GM12878 (cell line): Measurements from ENCODE around the gene COQ10B. TPM values are rescaled to one million over a fixed set of nuclear protein-coding genes. Genes with fewer than 3 reads are reported as not detected.

ENCODE experiments used
- CEBPZ ChIP-seq: fragments of 150-350 bp; IDR thresholded peaks from 2 replicates; pipeline ENCODE4 v1.6.1; 2016; ENCODE audit warnings: low read depth, low read length
- CREM ChIP-seq: IDR thresholded peaks from 2 replicates; pipeline ENCODE4 v1.6.1; 2014; ENCODE audit warnings: antibody characterized with exemption, low read depth
- EED ChIP-seq: sonication (generic); IDR thresholded peaks from 2 replicates; pipeline ENCODE4 v1.6.1; 2016; ENCODE audit warnings: antibody characterized with exemption, low read depth
- ETV6 ChIP-seq, 2 experiments: fragments of 450-650 bp in 1 of 2; IDR thresholded peaks in 1 of 2; conservative IDR thresholded peaks in 1 of 2; 2 replicates each; pipeline ENCODE4 v1.6.1; 2014; ENCODE audit warnings: antibody characterized with exemption in 1 of 2, borderline replicate concordance in 1 of 2, low read depth in 1 of 2, mild to moderate bottlenecking in 1 of 2, moderate library complexity in 1 of 2
- FOXK2 ChIP-seq: fragments of 450-650 bp; IDR thresholded peaks from 2 replicates; pipeline ENCODE4 v1.6.1; 2017; ENCODE audit warnings: mild to moderate bottlenecking, moderate library complexity
- IRF4 ChIP-seq: IDR thresholded peaks from 2 replicates; pipeline ENCODE4 v1.6.1; 2011; ENCODE audit warnings: low read depth, low read length
- LARP7 ChIP-seq: fragments of 450-650 bp; IDR thresholded peaks from 2 replicates; pipeline ENCODE4 v1.6.1; 2017; ENCODE audit warnings: mild to moderate bottlenecking
- MXI1 ChIP-seq: fragments of 150-350 bp; IDR thresholded peaks from 2 replicates; pipeline ENCODE4 v1.6.1; 2011; ENCODE audit warnings: low read depth, mild to moderate bottlenecking, inconsistent platforms, low read length, improper control_type of control experiment
- NKRF ChIP-seq: fragments of 450-650 bp; conservative IDR thresholded peaks from 2 replicates; pipeline ENCODE4 v1.6.1; 2017; ENCODE audit warnings: mild to moderate bottlenecking, moderate library complexity
- NRF1 ChIP-seq: conservative IDR thresholded peaks from 2 replicates; pipeline ENCODE4 v1.6.1; 2011; ENCODE audit warnings: mild to moderate bottlenecking, low read depth, low read length, improper control_type of control experiment
- SMARCA5 ChIP-seq: fragments of 450-650 bp; IDR thresholded peaks from 2 replicates; pipeline ENCODE4 v1.6.1; 2017; ENCODE audit warnings: mild to moderate bottlenecking
- ZBTB40 ChIP-seq: fragments of 450-650 bp; IDR thresholded peaks from 2 replicates; pipeline ENCODE4 v1.6.1; 2016; ENCODE audit warnings: mild to moderate bottlenecking, moderate library complexity, borderline replicate concordance
- ZZZ3 ChIP-seq: IDR thresholded peaks from 2 replicates; pipeline ENCODE4 v1.6.1; 2011; ENCODE audit warnings: low read depth; ENCODE audit not compliant: control insufficient read depth, insufficient read length
- polyA plus RNA-seq, 11 experiments: library from polyadenylated mRNA; depleted of rRNA in 4 of 11; unstranded in 6 of 11; stranded (reverse) in 5 of 11; fragments of >200 nt; fragmentation: Nextera tagmentation in 4 of 11; fragmentation: Illumina TruSeq in 1 of 11; extraction: Ambion mirVana in 4 of 11; extraction: Trizol in 1 of 11; gene quantifications; 1 replicate in 1 of 11; 2 replicates in 10 of 11; pipeline versions ENCODE4 v1.2.1 to v1.2.3, GENCODE V29; 2011 to 2016; ENCODE audit warnings: inconsistent platforms in 2 of 11, missing spikeins in 2 of 11, low read depth in 1 of 11
- total RNA-seq, 4 experiments: library from RNA; depleted of rRNA in 3 of 4; stranded (reverse); fragments of >200 nt in 3 of 4; fragmentation: Illumina TruSeq in 1 of 4; extraction: Trizol in 1 of 4; gene quantifications; 2 replicates each; pipeline versions ENCODE4 v1.2.1 to v1.2.3, GENCODE V29; 2013 to 2021
- TF ChIP-seq, protein P1 (sequence below): IDR thresholded peaks from 2 replicates; pipeline ENCODE4 v1.6.1; 2011; ENCODE audit warnings: borderline replicate concordance, low read depth, mild to moderate bottlenecking, moderate library complexity, low read length; ENCODE audit not compliant: insufficient read depth, poor library complexity, severe bottlenecking
- TF ChIP-seq, protein P2 (sequence below): IDR thresholded peaks from 2 replicates; pipeline ENCODE4 v1.6.1; 2011; ENCODE audit warnings: borderline replicate concordance, low read depth, mild to moderate bottlenecking, moderate library complexity, mixed read lengths, low read length; ENCODE audit not compliant: insufficient read depth; ENCODE audit errors: extremely low read length

Gene COQ10B
- total and polyA plus RNA-seq, 10 of the 15 experiments (the other 5 are each of a cell fraction or from before 2014, with no cell fraction given), result 3.6 to 23.2 (median 13.2) TPM

GRCh38 chr2:197500503-197501131 is 47.3 kb downstream of the COQ10B start (continued):
- no peak for TF ChIP-seq ZBTB40
- TF ChIP-seq CEBPZ, result no peak
- TF ChIP-seq ZZZ3, result no peak
- peak; percentile 28; the same call in 1 of the 2 replicates for TF ChIP-seq SMARCA5
- TF ChIP-seq FOXK2, result no peak
- TF ChIP-seq EED, result peak; percentile 23; the same call in 1 of the 2 replicates
- TF ChIP-seq NKRF, result peak; percentile 48; the same call in 1 of the 2 replicates
- TF ChIP-seq, protein P1, sequence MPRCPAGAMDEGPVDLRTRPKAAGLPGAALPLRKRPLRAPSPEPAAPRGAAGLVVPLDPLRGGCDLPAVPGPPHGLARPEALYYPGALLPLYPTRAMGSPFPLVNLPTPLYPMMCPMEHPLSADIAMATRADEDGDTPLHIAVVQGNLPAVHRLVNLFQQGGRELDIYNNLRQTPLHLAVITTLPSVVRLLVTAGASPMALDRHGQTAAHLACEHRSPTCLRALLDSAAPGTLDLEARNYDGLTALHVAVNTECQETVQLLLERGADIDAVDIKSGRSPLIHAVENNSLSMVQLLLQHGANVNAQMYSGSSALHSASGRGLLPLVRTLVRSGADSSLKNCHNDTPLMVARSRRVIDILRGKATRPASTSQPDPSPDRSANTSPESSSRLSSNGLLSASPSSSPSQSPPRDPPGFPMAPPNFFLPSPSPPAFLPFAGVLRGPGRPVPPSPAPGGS, result no peak
- no peak for TF ChIP-seq NRF1
- TF ChIP-seq CREM, result no peak
- TF ChIP-seq, protein P2, sequence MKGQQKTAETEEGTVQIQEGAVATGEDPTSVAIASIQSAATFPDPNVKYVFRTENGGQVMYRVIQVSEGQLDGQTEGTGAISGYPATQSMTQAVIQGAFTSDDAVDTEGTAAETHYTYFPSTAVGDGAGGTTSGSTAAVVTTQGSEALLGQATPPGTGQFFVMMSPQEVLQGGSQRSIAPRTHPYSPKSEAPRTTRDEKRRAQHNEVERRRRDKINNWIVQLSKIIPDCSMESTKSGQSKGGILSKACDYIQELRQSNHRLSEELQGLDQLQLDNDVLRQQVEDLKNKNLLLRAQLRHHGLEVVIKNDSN, result no peak
- no peak for TF ChIP-seq MXI1
- TF ChIP-seq ETV6 (conservative IDR thresholded peaks at IDR 0.05 in 1 of 2, IDR thresholded peaks at IDR 0.05 in 1 of 2; ENCODE audit: borderline replicate concordance in 1 of 2, low read depth in 1 of 2), result no peak
- TF ChIP-seq LARP7, result no peak
- TF ChIP-seq IRF4, result no peak
